NCI-H187 treated with DMSO at 0.1 percent for 48 hours (cell line): ENCODE data around the gene GALNT5.

Experiments
- DNase-seq: peaks from one replicate; lab custom pipeline; 2025; lab: John Stamatoyannopoulos, UW

GALNT5 gene

GRCh38 chr2:157290525-157290924 is 33.0 kb downstream of the GALNT5 start:
- no peak for DNase-seq

- no peak for DNase-seq
Measured at GRCh38 chr2:157291018-157291417, 33.5 kb downstream of the GALNT5 start.

DNA sequence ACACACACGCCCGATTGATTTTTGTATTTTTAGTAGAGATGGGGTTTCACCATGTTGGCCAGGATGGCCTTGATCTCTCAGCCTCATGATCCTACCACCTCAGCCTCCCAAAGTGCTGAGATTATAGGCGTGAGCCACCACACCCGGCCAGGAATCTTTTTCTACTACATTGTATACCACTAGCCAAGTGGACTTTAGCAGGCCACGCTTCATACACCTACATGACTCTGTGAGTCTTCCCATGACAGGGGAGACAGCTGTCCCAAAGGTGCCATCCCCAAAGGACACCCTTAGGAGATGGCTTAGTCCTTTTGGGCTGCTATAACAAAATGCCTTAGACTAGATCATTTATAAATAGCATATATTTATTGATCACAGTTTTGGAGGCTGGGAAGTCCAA is 35.3 kb downstream of the GALNT5 start:
- no peak for DNase-seq

DNA sequence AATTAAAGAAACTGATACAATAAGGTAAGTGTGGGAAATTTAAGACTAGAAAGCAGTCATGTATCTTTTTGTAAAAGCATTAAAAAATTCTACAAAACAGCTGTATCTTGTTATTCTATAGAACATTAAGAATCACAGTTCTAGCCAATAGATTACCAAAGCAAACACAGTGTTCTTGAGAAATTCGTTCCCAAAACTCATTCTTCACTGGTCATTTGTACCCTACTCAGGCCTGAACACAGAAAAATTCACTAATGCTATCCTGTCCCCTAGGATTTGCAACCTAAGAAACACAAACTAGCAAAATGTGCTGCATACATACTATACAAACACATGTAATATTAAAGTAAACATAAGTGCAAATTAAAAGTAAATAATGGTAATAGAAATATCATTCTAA is 39.0 kb downstream of the GALNT5 start:
- no peak for DNase-seq

- no peak for DNase-seq
Measured at GRCh38 chr2:157296958-157297357, 39.5 kb downstream of the GALNT5 start.

DNA sequence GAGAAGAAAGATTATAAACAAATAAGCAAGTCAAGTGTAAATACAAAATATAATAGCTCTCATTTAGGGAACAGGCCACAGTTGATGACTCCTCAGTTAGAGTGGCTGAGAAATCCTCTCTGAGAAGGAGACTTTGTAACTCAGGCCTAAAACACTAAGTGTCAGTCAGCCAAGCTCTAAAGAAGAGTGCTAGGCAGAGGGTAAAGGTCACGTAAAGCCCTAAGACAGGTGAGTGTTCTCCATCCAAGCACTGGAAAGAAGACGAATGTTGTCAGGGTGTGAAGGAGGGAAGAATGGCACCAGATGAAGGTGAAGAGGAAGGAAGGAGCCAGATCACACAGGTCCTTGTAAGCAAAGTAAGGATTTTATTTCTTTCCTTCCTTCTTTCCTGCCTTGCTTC is 43.8 kb downstream of the GALNT5 start:
- no peak for DNase-seq

DNA sequence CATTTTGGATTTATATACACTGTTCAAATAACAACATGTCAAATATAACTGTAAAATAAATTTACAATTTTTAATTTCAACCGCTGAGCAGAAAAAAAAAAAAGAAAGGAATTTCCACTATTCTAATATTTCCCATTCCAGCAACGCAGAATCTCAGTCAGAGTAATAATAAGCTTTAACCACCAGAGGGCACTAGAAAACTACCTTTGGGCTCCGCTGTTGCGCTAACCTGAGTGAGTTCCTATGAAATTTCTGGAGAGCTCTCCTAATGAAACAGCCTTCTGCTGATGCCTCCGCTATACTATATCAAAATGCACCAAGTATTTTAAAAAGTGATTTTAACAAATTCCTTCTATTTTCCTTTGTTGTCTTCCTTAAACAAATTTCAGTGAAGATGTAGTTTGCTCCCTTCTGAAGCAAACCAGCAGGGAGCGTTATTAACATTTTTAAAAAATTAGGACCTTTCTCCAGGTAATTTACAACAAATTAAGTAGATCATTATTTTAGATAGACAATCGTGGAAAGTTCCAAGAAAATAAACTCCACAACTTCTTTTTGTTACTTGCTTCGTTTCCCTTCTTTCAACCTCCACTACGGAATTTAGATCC is 45.1 kb downstream of the GALNT5 start:
- DNase-seq = no peak

DNA sequence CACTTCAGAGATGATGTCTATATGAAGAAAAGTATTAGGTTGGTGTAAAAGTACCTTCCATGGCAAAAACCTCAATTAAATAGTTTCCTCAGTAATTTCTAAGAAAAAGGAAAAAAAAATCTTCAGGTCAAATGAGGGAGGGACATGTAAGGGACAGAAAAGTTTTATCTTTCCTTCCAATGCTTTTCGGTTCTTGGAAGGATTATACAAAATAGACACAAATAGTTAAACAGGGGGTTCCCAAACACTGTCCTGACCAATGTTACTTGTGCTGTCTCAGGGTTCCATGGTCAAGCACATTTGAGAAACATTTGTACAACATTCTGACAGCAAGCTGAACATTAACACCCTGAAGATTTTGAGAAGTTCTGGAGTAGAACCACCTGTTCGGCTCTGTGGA is 46.1 kb downstream of the GALNT5 start:
- DNase-seq = no peak

DNA sequence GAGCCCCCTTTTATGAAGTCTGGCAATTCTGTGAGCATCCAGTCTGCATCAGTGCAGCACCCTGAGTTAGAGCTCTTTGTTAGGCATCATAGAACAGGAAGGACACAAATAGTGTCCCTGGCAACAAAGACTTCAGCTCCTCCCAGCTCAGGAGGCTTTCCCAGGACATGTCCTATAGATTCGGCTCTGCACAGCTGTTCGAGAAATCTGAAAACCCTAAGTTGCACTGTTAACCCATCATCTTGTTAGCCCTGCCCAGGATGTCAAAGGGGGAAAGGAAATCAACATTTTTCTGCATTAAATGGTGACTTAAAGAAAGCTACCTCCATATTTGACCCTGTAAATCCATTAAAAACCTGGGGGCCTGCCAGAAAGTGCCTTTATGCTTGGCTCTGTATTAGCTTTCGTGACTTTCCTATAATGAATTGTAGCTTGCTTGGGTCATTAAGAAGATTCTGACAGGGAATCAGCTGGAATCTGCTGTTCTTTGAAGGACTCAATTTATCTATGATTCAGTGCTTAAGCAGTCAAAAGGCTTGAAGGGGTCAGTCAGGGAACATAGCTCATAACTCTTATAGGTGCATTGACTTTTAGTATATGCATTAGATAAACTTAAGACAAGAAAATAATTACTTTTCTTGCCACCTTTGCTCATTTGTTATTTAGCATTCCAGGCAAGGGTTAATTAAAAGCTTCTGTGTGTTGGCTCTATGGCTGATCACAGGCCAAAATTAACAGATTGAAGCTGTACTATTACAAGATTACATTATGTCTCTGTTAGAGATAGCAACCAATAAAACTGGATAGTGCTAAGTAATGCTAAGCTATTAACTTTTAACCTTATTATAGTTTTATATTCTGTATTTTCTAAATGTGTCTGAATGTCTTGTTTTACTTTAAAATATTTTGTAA is 47.6 kb downstream of the GALNT5 start:
- no peak for DNase-seq

- no peak for DNase-seq
Measured at GRCh38 chr2:157305723-157306110, 48.2 kb downstream of the GALNT5 start.

DNA sequence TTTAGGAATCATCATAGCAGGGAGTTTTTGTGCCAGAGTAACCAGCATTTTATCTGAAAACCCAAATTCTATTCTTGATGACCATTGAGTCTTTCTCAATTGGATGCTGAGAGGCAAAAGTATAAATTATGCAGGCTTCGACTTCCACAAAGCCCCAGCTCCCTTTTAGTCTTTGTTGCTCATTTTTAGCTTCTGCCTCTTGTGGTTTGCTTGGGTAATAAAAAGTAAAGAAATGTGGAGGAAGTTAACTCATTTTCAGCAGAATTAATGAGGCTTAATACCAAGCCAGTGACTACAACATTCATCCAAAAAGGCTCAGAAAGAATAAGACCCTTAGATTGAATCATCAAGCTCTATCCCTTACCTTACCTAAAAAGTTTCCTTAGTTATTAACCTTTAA is 49.5 kb downstream of the GALNT5 start:
- no peak for DNase-seq

DNA sequence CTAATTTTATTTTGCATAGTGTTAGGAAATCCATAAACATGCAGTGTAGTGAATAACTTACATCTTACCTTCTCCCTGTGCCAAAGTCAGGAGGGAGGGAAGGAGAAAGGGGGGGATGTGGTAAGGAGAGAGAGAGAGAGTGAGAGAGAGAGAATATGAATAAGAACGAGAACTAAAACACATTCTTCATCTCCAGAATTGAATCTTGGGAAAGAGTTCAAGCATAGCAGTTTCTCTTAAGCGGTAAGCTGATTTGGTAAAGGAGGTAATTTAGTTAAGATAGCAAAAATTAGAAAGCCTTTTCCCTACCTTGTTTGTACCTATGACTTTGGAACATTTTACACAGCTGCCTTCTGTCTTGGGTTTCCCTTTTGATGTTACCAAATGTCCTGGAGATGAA is 52.4 kb downstream of the GALNT5 start:
- no peak for DNase-seq

- DNase-seq = no peak
Measured at GRCh38 chr2:157311706-157312105, 54.2 kb downstream of the GALNT5 start.

DNA sequence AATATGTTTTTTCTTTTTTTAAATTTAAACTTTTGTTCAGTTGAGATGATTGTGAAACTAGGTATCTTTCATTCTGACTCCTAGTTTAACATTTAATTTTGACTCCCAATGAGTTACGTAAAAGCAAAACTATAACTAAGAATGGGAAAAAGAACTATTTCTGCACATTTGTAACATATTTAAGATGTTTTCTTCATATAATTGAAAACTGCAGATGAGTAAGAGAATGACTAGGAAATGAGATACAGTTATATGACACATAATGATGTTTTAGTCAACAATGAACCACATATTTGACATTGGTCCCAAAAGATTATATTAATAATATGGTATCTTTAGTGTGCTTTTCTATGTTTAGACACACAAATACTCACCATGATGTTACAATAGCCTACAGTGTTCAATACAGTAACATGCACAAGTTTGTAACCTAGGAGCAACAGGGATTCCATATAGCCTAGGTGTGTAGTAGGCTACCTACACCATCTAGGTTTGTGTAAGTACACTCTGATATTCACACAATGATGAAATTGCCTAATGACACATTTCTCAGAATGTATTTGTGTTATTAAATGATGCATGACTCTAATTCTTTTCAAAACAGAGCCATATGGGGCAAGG is 55.5 kb downstream of the GALNT5 start:
- no peak for DNase-seq

GRCh38 chr2:157315901-157316300 is 58.4 kb downstream of the GALNT5 start:
- no peak for DNase-seq

- no peak for DNase-seq
Measured at GRCh38 chr2:157318884-157319283, 61.4 kb downstream of the GALNT5 start.

GRCh38 chr2:157319795-157320194 is 62.3 kb downstream of the GALNT5 start:
- DNase-seq = no peak

DNA sequence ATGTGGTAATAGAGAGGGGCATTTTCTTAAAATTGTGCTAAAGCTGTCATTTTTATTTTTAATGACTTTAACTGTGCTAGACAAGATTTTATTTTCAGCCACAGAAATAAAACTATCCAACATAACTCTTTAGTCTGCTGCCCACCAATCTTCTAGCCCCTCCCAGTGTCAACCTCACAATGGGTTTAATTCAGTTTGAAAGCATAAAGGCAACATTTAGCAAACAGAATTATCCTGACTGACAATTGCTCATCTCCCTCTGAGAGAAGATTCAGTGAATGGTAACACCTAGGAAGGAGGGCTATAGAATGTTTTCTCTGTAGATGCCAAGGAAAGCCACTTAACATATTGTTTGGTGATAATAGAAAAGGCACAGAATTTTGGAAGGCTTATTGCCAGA is 62.9 kb downstream of the GALNT5 start:
- DNase-seq = no peak

DNA sequence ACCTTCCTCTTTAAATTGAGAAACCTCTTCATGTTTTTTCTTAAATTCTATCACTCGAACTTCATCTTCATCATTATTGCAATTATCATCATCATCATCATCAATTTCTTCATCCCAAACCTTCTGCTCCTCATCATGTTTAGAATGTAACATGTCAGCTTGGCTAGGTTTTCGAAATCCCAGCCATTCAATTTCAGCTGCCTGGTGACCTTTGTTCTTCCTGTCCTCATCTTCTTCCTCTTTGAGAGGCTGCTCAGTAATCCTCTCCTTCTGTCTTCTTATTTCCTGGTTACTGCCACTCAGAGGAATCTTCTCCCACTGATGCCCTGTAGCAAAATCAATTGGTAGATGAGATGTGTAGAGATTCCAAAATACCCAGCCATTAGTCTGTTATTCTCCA is 64.0 kb downstream of the GALNT5 start:
- DNase-seq = no peak

DNA sequence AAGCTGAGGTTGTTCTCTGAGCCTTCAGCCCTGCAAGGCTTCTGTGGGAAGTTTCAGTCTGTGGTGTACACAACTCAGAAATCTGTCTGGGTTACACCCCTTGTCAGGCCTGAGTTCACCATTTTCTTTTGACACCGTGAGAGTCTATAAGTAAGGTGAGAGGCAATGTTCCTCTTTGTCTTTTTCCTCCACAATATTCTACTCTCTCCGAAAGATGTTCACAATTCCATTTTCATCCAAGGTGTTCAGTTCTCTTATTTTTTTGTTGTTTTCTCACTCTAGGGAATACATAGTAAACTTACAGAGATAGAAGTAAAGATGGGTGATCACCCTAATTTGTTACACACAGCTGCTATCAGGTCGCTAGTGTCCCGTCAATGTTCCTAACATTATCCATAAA is 64.9 kb downstream of the GALNT5 start:
- DNase-seq = no peak

GRCh38 chr2:157324331-157324843 is 66.9 kb downstream of the GALNT5 start:
- DNase-seq = no peak

- no peak for DNase-seq
Measured at GRCh38 chr2:157325786-157326185, 68.3 kb downstream of the GALNT5 start, which contains the start of gene ERMN. Gene ERMN (minus strand): TSS chr2:157325824. CDS start chr2:157325642, 182 bp downstream.

GRCh38 chr2:157326698-157327097 is 69.2 kb downstream of the GALNT5 start:
- DNase-seq = no peak
